SJSA1 (cell line): ENCODE measurements around the gene SLC39A9. TPM values are rescaled to one million over a fixed set of nuclear protein-coding genes. Genes with fewer than 3 reads are reported as not detected.
"Not testable (repeated sequence)": the region's sequence is repeated elsewhere in the genome, so short reads cannot be mapped to it uniquely, and the experiment has no call there.

Experiments
- DNase-seq, 2 experiments: peaks; one replicate each; pipeline ENCODE4 v3.0.0-alpha.2; 2015 to 2020; ENCODE audit warnings: low spot score in 2 of 2, low read depth in 1 of 2
- H3K27ac ChIP-seq: fragments of 250-450 bp; sonication (Bioruptor Pico); 2 replicates; pipeline ENCODE4 v1.5.1; 2020; ENCODE audit warnings: mild to moderate bottlenecking, moderate library complexity
- H3K27me3 ChIP-seq: fragments of 250-450 bp; sonication (Bioruptor Pico); replicated peaks from 2 replicates; pipeline ENCODE4 v1.5.1; 2020; ENCODE audit warnings: mild to moderate bottlenecking, moderate library complexity
- H3K36me3 ChIP-seq: fragments of 250-450 bp; sonication (Bioruptor Pico); 2 replicates; pipeline ENCODE4 v1.5.1; 2020; ENCODE audit warnings: mild to moderate bottlenecking
- H3K4me1 ChIP-seq: fragments of 250-450 bp; sonication (Bioruptor Pico); replicated peaks from 2 replicates; pipeline ENCODE4 v1.6.1; 2021; ENCODE audit warnings: mild to moderate bottlenecking
- H3K4me3 ChIP-seq: fragments of 250-450 bp; sonication (Bioruptor Pico); 2 replicates; pipeline ENCODE4 v1.5.1; 2020; ENCODE audit warnings: mild to moderate bottlenecking
- H3K9me3 ChIP-seq: fragments of 250-450 bp; sonication (Bioruptor Pico); replicated peaks from 2 replicates; pipeline ENCODE4 v1.5.1; 2020; ENCODE audit warnings: mild to moderate bottlenecking
- total RNA-seq: library from RNA; depleted of rRNA; stranded (reverse); fragments of >200 nt; shearing (Covaris generic); gene quantifications from 2 replicates; pipeline ENCODE4 v1.2.3, GENCODE V29; 2014

SLC39A9 gene
- total RNA-seq, 1 experiment from 2014 or later, result 87.5 TPM

- no peak for DNase-seq
- Histone ChIP-seq H3K4me3 (no peak overlapping the region), H3K27me3 (no peaks in the 10 kb centered on the region), H3K36me3 (peaks cover 73% of the 10 kb centered on the region), H3K27ac (no peak overlapping the region), H3K9me3 (no peaks in the 10 kb centered on the region), H3K4me1 (no peaks in the 10 kb centered on the region)
Measured at GRCh38 chr14:69378274-69378673, 20.2 kb upstream of the SLC39A9 start.

GRCh38 chr14:69387311-69387710 is 11.2 kb upstream of the SLC39A9 start:
- Histone ChIP-seq H3K27me3 (no peaks in the 10 kb centered on the region), H3K27ac (no peak overlapping the region), H3K36me3 (peaks cover 91% of the 10 kb centered on the region), H3K9me3 (no peaks in the 10 kb centered on the region), H3K4me1 (no peaks in the 10 kb centered on the region), H3K4me3 (no peak overlapping the region)
- no peak for DNase-seq

- not testable (repeated sequence) for H3K27ac ChIP-seq, H3K9me3 ChIP-seq, H3K4me1 ChIP-seq, H3K4me3 ChIP-seq, DNase-seq, H3K27me3 ChIP-seq
- H3K36me3 ChIP-seq, result peaks cover 95% of the 10 kb centered on the region
Measured at GRCh38 chr14:69391400-69391799, 7.1 kb upstream of the SLC39A9 start.

GRCh38 chr14:69392481-69392880 is 6.0 kb upstream of the SLC39A9 start:
- no peak for DNase-seq
- Histone ChIP-seq H3K27ac (no peak overlapping the region), H3K4me3 (no peak overlapping the region), H3K9me3 (no peaks in the 10 kb centered on the region), H3K27me3 (no peaks in the 10 kb centered on the region), H3K4me1 (peaks cover 6% of the 10 kb centered on the region), H3K36me3 (peaks cover 93% of the 10 kb centered on the region)

GRCh38 chr14:69395929-69396328 is 2.6 kb upstream of the SLC39A9 start:
- Histone ChIP-seq H3K36me3 (peaks cover 76% of the 10 kb centered on the region), H3K9me3 (no peaks in the 10 kb centered on the region), H3K4me3 (no peak overlapping the region), H3K27me3 (no peaks in the 10 kb centered on the region), H3K4me1 (peaks cover 18% of the 10 kb centered on the region), H3K27ac (no peak overlapping the region)
- no peak for DNase-seq

GRCh38 chr14:69398818-69399210 is 322 bp downstream of the SLC39A9 start:
- Histone ChIP-seq H3K4me1 (peaks cover 18% of the 10 kb centered on the region), H3K27me3 (no peaks in the 10 kb centered on the region), H3K9me3 (no peaks in the 10 kb centered on the region), H3K27ac (peak overlapping the region; percentile 98), H3K36me3 (peaks cover 50% of the 10 kb centered on the region), H3K4me3 (peak overlapping the region; percentile 65)
- DNase-seq, result no peak

GRCh38 chr14:69399750-69400149 is 1.3 kb downstream of the SLC39A9 start:
- no peak overlapping the region for H3K27ac ChIP-seq
- no peak for DNase-seq
- H3K9me3 ChIP-seq, result no peaks in the 10 kb centered on the region
- peaks cover 40% of the 10 kb centered on the region for H3K36me3 ChIP-seq
- no peaks in the 10 kb centered on the region for H3K27me3 ChIP-seq
- H3K4me3 ChIP-seq, result peak overlapping the region; percentile 65
- peaks cover 18% of the 10 kb centered on the region for H3K4me1 ChIP-seq

- DNase-seq, result no peak
- peaks cover 18% of the 10 kb centered on the region for H3K4me1 ChIP-seq
- no peak overlapping the region; the same call in 1 of the 2 replicates for H3K4me3 ChIP-seq
- peaks cover 36% of the 10 kb centered on the region for H3K36me3 ChIP-seq
- H3K27me3 ChIP-seq, result no peaks in the 10 kb centered on the region
- H3K9me3 ChIP-seq, result no peaks in the 10 kb centered on the region
- H3K27ac ChIP-seq, result no peak overlapping the region
Measured at GRCh38 chr14:69400154-69400553, 1.7 kb downstream of the SLC39A9 start.

GRCh38 chr14:69401841-69402240 is 3.3 kb downstream of the SLC39A9 start:
- Histone ChIP-seq H3K4me1 (peaks cover 15% of the 10 kb centered on the region), H3K9me3 (no peaks in the 10 kb centered on the region), H3K27me3 (no peaks in the 10 kb centered on the region), H3K27ac (no peak overlapping the region), H3K36me3 (peaks cover 19% of the 10 kb centered on the region), H3K4me3 (no peak overlapping the region)
- no peak for DNase-seq

GRCh38 chr14:69404478-69404877 is 6.0 kb downstream of the SLC39A9 start:
- Histone ChIP-seq H3K27me3 (no peaks in the 10 kb centered on the region), H3K27ac (no peak overlapping the region)

GRCh38 chr14:69404883-69405282 is 6.4 kb downstream of the SLC39A9 start:
- H3K36me3 ChIP-seq, result peaks cover 3% of the 10 kb centered on the region; the same call in 1 of the 2 replicates
- peaks cover 7% of the 10 kb centered on the region for H3K4me1 ChIP-seq
- no peak overlapping the region for H3K4me3 ChIP-seq
- H3K27ac ChIP-seq, result no peak overlapping the region
- no peaks in the 10 kb centered on the region for H3K27me3 ChIP-seq
- H3K9me3 ChIP-seq, result no peaks in the 10 kb centered on the region
- DNase-seq, result no peak

More at GRCh38 chr14:69404478-69404877, 6.0 kb downstream of the SLC39A9 start:
- Histone ChIP-seq H3K36me3 (peaks cover 5% of the 10 kb centered on the region; the same call in 1 of the 2 replicates), H3K9me3 (no peaks in the 10 kb centered on the region), H3K4me1 (peaks cover 11% of the 10 kb centered on the region), H3K4me3 (no peak overlapping the region)
- no peak for DNase-seq

GRCh38 chr14:69405762-69406161 is 7.3 kb downstream of the SLC39A9 start:
- no peaks in the 10 kb centered on the region for H3K27me3 ChIP-seq
- no peak for DNase-seq
- H3K4me3 ChIP-seq, result no peak overlapping the region
- no peaks in the 10 kb centered on the region for H3K9me3 ChIP-seq
- no peaks in the 10 kb centered on the region for H3K4me1 ChIP-seq
- no peak overlapping the region for H3K27ac ChIP-seq
- peaks cover 3% of the 10 kb centered on the region; the same call in 1 of the 2 replicates for H3K36me3 ChIP-seq

- Histone ChIP-seq H3K9me3 (no peaks in the 10 kb centered on the region), H3K27ac (no peak overlapping the region), H3K36me3 (no peaks in the 10 kb centered on the region; the same call in 1 of the 2 replicates), H3K27me3 (no peaks in the 10 kb centered on the region), H3K4me3 (no peak overlapping the region), H3K4me1 (no peaks in the 10 kb centered on the region)
- DNase-seq, result no peak
Measured at GRCh38 chr14:69408331-69408960, 10.0 kb downstream of the SLC39A9 start.

- no peaks in the 10 kb centered on the region for H3K4me1 ChIP-seq
- H3K36me3 ChIP-seq, result no peaks in the 10 kb centered on the region
- H3K27ac ChIP-seq, result no peak overlapping the region
- H3K27me3 ChIP-seq, result no peaks in the 10 kb centered on the region
- no peaks in the 10 kb centered on the region; the same call in 1 of the 2 replicates for H3K9me3 ChIP-seq
- DNase-seq, result no peak
- H3K4me3 ChIP-seq, result no peak overlapping the region
Measured at GRCh38 chr14:69413483-69413882, 15.0 kb downstream of the SLC39A9 start.

- H3K4me1 ChIP-seq, H3K36me3 ChIP-seq, H3K27me3 ChIP-seq, H3K27ac ChIP-seq, DNase-seq, H3K9me3 ChIP-seq, H3K4me3 ChIP-seq: not testable (repeated sequence)
Measured at GRCh38 chr14:69416087-69416486, 17.6 kb downstream of the SLC39A9 start.
